Measurements from ENCODE around the gene KDM1A.

The KDM1A gene

GRCh38 chr1:23018661-23019093 is 591 bp upstream of the KDM1A start:
- H3K36me3 ChIP-seq (ENCODE audit: low read depth): peaks cover 6% of the 10 kb centered on the region; the same call in 1 of the 2 replicates
- peaks cover 3% of the 10 kb centered on the region for H3K9me3 ChIP-seq (ENCODE audit: severe bottlenecking)
- no peak for DNase-seq (ENCODE audit: low spot score)
- ATAC-seq (ENCODE audit: low read depth): no peak
- TF ChIP-seq CTCF (IDR thresholded peaks at IDR 0.05; ENCODE audit: poor library complexity, severe bottlenecking): no peak
- H3K27me3 ChIP-seq (ENCODE audit: insufficient read depth, poor library complexity, severe bottlenecking): no peaks in the 10 kb centered on the region
- H3K27ac ChIP-seq (ENCODE audit: poor library complexity, severe bottlenecking): peak overlapping the region; percentile 77
- peaks cover 8% of the 10 kb centered on the region for H3K4me1 ChIP-seq (ENCODE audit: insufficient read depth, poor library complexity, severe bottlenecking)
- peak overlapping the region; percentile 92 for H3K4me3 ChIP-seq (ENCODE audit: severe bottlenecking)

- TF ChIP-seq CTCF (IDR thresholded peaks at IDR 0.05; ENCODE audit: poor library complexity, severe bottlenecking): no peak
- peak; percentile 7; the same call in 1 of the 3 replicates for ATAC-seq (ENCODE audit: low read depth)
Observed at GRCh38 chr1:23019863-23020625, 776 bp downstream of the KDM1A start.

GRCh38 chr1:23020706-23021405 is 1.6 kb downstream of the KDM1A start:
- peaks cover 3% of the 10 kb centered on the region for H3K9me3 ChIP-seq (ENCODE audit: severe bottlenecking)
- DNase-seq (ENCODE audit: low spot score) (no peak), ATAC-seq (ENCODE audit: low read depth) (0 out of 3 replicates have a peak, but pooled peaks have one; percentile 16)
- H3K4me1 ChIP-seq (ENCODE audit: insufficient read depth, poor library complexity, severe bottlenecking): peaks cover 8% of the 10 kb centered on the region
- no peaks in the 10 kb centered on the region for H3K27me3 ChIP-seq (ENCODE audit: insufficient read depth, poor library complexity, severe bottlenecking)
- TF ChIP-seq CTCF (IDR thresholded peaks at IDR 0.05; ENCODE audit: poor library complexity, severe bottlenecking): no peak
- H3K4me3 ChIP-seq (ENCODE audit: severe bottlenecking): peak overlapping the region; percentile 92
- peak overlapping the region; percentile 77 for H3K27ac ChIP-seq (ENCODE audit: poor library complexity, severe bottlenecking)
- peaks cover 6% of the 10 kb centered on the region; the same call in 1 of the 2 replicates for H3K36me3 ChIP-seq (ENCODE audit: low read depth)

More at GRCh38 chr1:23019863-23020625, 776 bp downstream of the KDM1A start:
- Histone ChIP-seq H3K36me3 (ENCODE audit: low read depth) (peaks cover 6% of the 10 kb centered on the region; the same call in 1 of the 2 replicates), H3K4me3 (ENCODE audit: severe bottlenecking) (peak overlapping the region; percentile 92), H3K9me3 (ENCODE audit: severe bottlenecking) (peaks cover 3% of the 10 kb centered on the region), H3K27ac (ENCODE audit: poor library complexity, severe bottlenecking) (peak overlapping the region; percentile 77), H3K27me3 (ENCODE audit: insufficient read depth, poor library complexity, severe bottlenecking) (no peaks in the 10 kb centered on the region), H3K4me1 (ENCODE audit: insufficient read depth, poor library complexity, severe bottlenecking) (peaks cover 8% of the 10 kb centered on the region)
- DNase-seq (ENCODE audit: low spot score): no peak

- Histone ChIP-seq H3K27ac (ENCODE audit: poor library complexity, severe bottlenecking) (no peak overlapping the region), H3K4me1 (ENCODE audit: insufficient read depth, poor library complexity, severe bottlenecking) (peaks cover 13% of the 10 kb centered on the region), H3K9me3 (ENCODE audit: severe bottlenecking) (peaks cover 3% of the 10 kb centered on the region), H3K4me3 (ENCODE audit: severe bottlenecking) (no peak overlapping the region), H3K36me3 (ENCODE audit: low read depth) (peaks cover 6% of the 10 kb centered on the region; the same call in 1 of the 2 replicates), H3K27me3 (ENCODE audit: insufficient read depth, poor library complexity, severe bottlenecking) (no peaks in the 10 kb centered on the region)
- ATAC-seq (ENCODE audit: low read depth): no peak
- DNase-seq (ENCODE audit: low spot score): no peak
- TF ChIP-seq CTCF (IDR thresholded peaks at IDR 0.05; ENCODE audit: poor library complexity, severe bottlenecking): no peak
Observed at GRCh38 chr1:23021834-23022233, 2.6 kb downstream of the KDM1A start.
